ENCODE results near the gene ABHD17A.
"Not testable (repeated sequence)": the region's sequence is repeated elsewhere in the genome, so short reads cannot be mapped to it uniquely, and the experiment has no call there.

Gene ABHD17A

GRCh38 chr19:1889907-1890306, 4.6 kb upstream of the ABHD17A start:
- Histone ChIP-seq H3K27me3 (ENCODE audit: control insufficient read depth in 1 of 2, insufficient read depth in 2 of 2, low read length in 2 of 2) (no peaks in the 10 kb centered on the region), H3K4me3 (ENCODE audit: low read depth in 1 of 2, low read length in 2 of 2) (no peak overlapping the region), H3K4me1 (ENCODE audit: insufficient read depth, low read length) (no peaks in the 10 kb centered on the region), H3K36me3 (ENCODE audit: insufficient read depth, low read length) (no peaks in the 10 kb centered on the region), H3K9me3 (ENCODE audit: low read length) (no peaks in the 10 kb centered on the region), H3K9ac (ENCODE audit: low read length) (no peak overlapping the region), H3K27ac (ENCODE audit: low read depth, low read length) (no peak overlapping the region)

GRCh38 chr19:1888385-1888784, 3.1 kb upstream of the ABHD17A start:
- Histone ChIP-seq H3K9ac (ENCODE audit: low read length) (no peak overlapping the region), H3K27ac (ENCODE audit: low read depth, low read length) (no peak overlapping the region), H3K27me3 (ENCODE audit: control insufficient read depth in 1 of 2, insufficient read depth in 2 of 2, low read length in 2 of 2) (no peaks in the 10 kb centered on the region), H3K9me3 (ENCODE audit: low read length) (no peaks in the 10 kb centered on the region), H3K36me3 (ENCODE audit: insufficient read depth, low read length) (no peaks in the 10 kb centered on the region), H3K4me3 (ENCODE audit: low read depth in 1 of 2, low read length in 2 of 2) (no peak overlapping the region), H3K4me1 (ENCODE audit: insufficient read depth, low read length) (peaks cover 12% of the 10 kb centered on the region)

- not testable (repeated sequence) for H3K4me3 ChIP-seq (ENCODE audit: low read depth in 1 of 2, low read length in 2 of 2); H3K9me3 ChIP-seq (ENCODE audit: low read length); H3K36me3 ChIP-seq (ENCODE audit: insufficient read depth, low read length); H3K27me3 ChIP-seq (ENCODE audit: control insufficient read depth in 1 of 2, insufficient read depth in 2 of 2, low read length in 2 of 2); H3K27ac ChIP-seq (ENCODE audit: low read depth, low read length); H3K9ac ChIP-seq (ENCODE audit: low read length)
- H3K4me1 ChIP-seq (ENCODE audit: insufficient read depth, low read length): peaks cover 27% of the 10 kb centered on the region
Observed at GRCh38 chr19:1886360-1886759, 1.1 kb upstream of the ABHD17A start.

- H3K36me3 ChIP-seq (ENCODE audit: insufficient read depth, low read length): no peaks in the 10 kb centered on the region
- peak overlapping the region; percentile 87 for H3K27ac ChIP-seq (ENCODE audit: low read depth, low read length)
- H3K4me3 ChIP-seq (ENCODE audit: low read depth in 1 of 2, low read length in 2 of 2): peak overlapping the region; percentile 77 to 94
- no peaks in the 10 kb centered on the region for H3K9me3 ChIP-seq (ENCODE audit: low read length)
- H3K27me3 ChIP-seq (ENCODE audit: control insufficient read depth in 1 of 2, insufficient read depth in 2 of 2, low read length in 2 of 2): no peaks in the 10 kb centered on the region
- H3K9ac ChIP-seq (ENCODE audit: low read length): peak overlapping the region; percentile 82
- H3K4me1 ChIP-seq (ENCODE audit: insufficient read depth, low read length): peaks cover 27% of the 10 kb centered on the region
Observed at GRCh38 chr19:1884719-1885334, 469 bp downstream of the ABHD17A start.

GRCh38 chr19:1884291-1884718, 991 bp downstream of the ABHD17A start:
- Histone ChIP-seq H3K27me3 (ENCODE audit: control insufficient read depth in 1 of 2, insufficient read depth in 2 of 2, low read length in 2 of 2) (no peaks in the 10 kb centered on the region), H3K4me3 (ENCODE audit: low read depth in 1 of 2, low read length in 2 of 2) (peak overlapping the region; percentile 77 to 94), H3K36me3 (ENCODE audit: insufficient read depth, low read length) (no peaks in the 10 kb centered on the region), H3K27ac (ENCODE audit: low read depth, low read length) (peak overlapping the region; percentile 87), H3K9ac (ENCODE audit: low read length) (peak overlapping the region; percentile 82), H3K9me3 (ENCODE audit: low read length) (no peaks in the 10 kb centered on the region), H3K4me1 (ENCODE audit: insufficient read depth, low read length) (peaks cover 27% of the 10 kb centered on the region)

- peak overlapping the region; percentile 23 to 77 for H3K4me3 ChIP-seq (ENCODE audit: low read depth in 1 of 2, low read length in 2 of 2)
Observed at GRCh38 chr19:1883784-1884183, 1.5 kb downstream of the ABHD17A start.

GRCh38 chr19:1882786-1883692, 2.3 kb downstream of the ABHD17A start:
- peak overlapping the region; percentile 82 for H3K9ac ChIP-seq (ENCODE audit: low read length)
- no peaks in the 10 kb centered on the region for H3K9me3 ChIP-seq (ENCODE audit: low read length)
- H3K36me3 ChIP-seq (ENCODE audit: insufficient read depth, low read length): no peaks in the 10 kb centered on the region
- H3K4me3 ChIP-seq (ENCODE audit: low read depth in 1 of 2, low read length in 2 of 2): peak overlapping the region in 1 of 2 donors; percentile 77
- H3K27me3 ChIP-seq (ENCODE audit: control insufficient read depth in 1 of 2, insufficient read depth in 2 of 2, low read length in 2 of 2): no peaks in the 10 kb centered on the region
- no peak overlapping the region for H3K27ac ChIP-seq (ENCODE audit: low read depth, low read length)
- peaks cover 27% of the 10 kb centered on the region for H3K4me1 ChIP-seq (ENCODE audit: insufficient read depth, low read length)

More at GRCh38 chr19:1883784-1884183, 1.5 kb downstream of the ABHD17A start:
- H3K36me3 ChIP-seq (ENCODE audit: insufficient read depth, low read length): no peaks in the 10 kb centered on the region
- no peak overlapping the region for H3K27ac ChIP-seq (ENCODE audit: low read depth, low read length)
- no peaks in the 10 kb centered on the region for H3K9me3 ChIP-seq (ENCODE audit: low read length)
- peaks cover 27% of the 10 kb centered on the region for H3K4me1 ChIP-seq (ENCODE audit: insufficient read depth, low read length)
- peak overlapping the region; percentile 82 for H3K9ac ChIP-seq (ENCODE audit: low read length)
- no peaks in the 10 kb centered on the region for H3K27me3 ChIP-seq (ENCODE audit: control insufficient read depth in 1 of 2, insufficient read depth in 2 of 2, low read length in 2 of 2)

GRCh38 chr19:1882089-1882785, 3.1 kb downstream of the ABHD17A start:
- Histone ChIP-seq H3K27ac (ENCODE audit: low read depth, low read length) (no peak overlapping the region), H3K27me3 (ENCODE audit: control insufficient read depth in 1 of 2, insufficient read depth in 2 of 2, low read length in 2 of 2) (no peaks in the 10 kb centered on the region), H3K9ac (ENCODE audit: low read length) (no peak overlapping the region), H3K36me3 (ENCODE audit: insufficient read depth, low read length) (no peaks in the 10 kb centered on the region), H3K4me1 (ENCODE audit: insufficient read depth, low read length) (peaks cover 27% of the 10 kb centered on the region), H3K4me3 (ENCODE audit: low read depth in 1 of 2, low read length in 2 of 2) (no peak overlapping the region), H3K9me3 (ENCODE audit: low read length) (no peaks in the 10 kb centered on the region)

- not testable (repeated sequence) for H3K4me3 ChIP-seq (ENCODE audit: low read depth in 1 of 2, low read length in 2 of 2); H3K27me3 ChIP-seq (ENCODE audit: control insufficient read depth in 1 of 2, insufficient read depth in 2 of 2, low read length in 2 of 2); H3K27ac ChIP-seq (ENCODE audit: low read depth, low read length); H3K9me3 ChIP-seq (ENCODE audit: low read length); H3K36me3 ChIP-seq (ENCODE audit: insufficient read depth, low read length); H3K9ac ChIP-seq (ENCODE audit: low read length)
- peaks cover 27% of the 10 kb centered on the region for H3K4me1 ChIP-seq (ENCODE audit: insufficient read depth, low read length)
Observed at GRCh38 chr19:1881393-1882088, 3.8 kb downstream of the ABHD17A start.

GRCh38 chr19:1880611-1881392, 4.5 kb downstream of the ABHD17A start:
- H3K4me1 ChIP-seq (ENCODE audit: insufficient read depth, low read length): peaks cover 27% of the 10 kb centered on the region
- no peaks in the 10 kb centered on the region for H3K9me3 ChIP-seq (ENCODE audit: low read length)
- H3K27me3 ChIP-seq (ENCODE audit: control insufficient read depth in 1 of 2, insufficient read depth in 2 of 2, low read length in 2 of 2): no peaks in the 10 kb centered on the region
- no peaks in the 10 kb centered on the region for H3K36me3 ChIP-seq (ENCODE audit: insufficient read depth, low read length)
- no peak overlapping the region for H3K27ac ChIP-seq (ENCODE audit: low read depth, low read length)
- no peak overlapping the region for H3K4me3 ChIP-seq (ENCODE audit: low read depth in 1 of 2, low read length in 2 of 2)
- H3K9ac ChIP-seq (ENCODE audit: low read length): no peak overlapping the region

All from muscle layer of colon (tissue), 2 donors.